ENCODE data around the gene AUTS2. TPM values are rescaled to one million over a fixed set of nuclear protein-coding genes. Genes with fewer than 3 reads are reported as not detected.

Gene AUTS2
- total RNA-seq, 1 donor from 2014 or later: 125 TPM

- peaks cover 33% of the 10 kb centered on the region for H3K27me3 Mint-ChIP-seq
- no peak overlapping the region for H3K4me3 Mint-ChIP-seq (ENCODE audit: low read depth)
- peaks cover 2% of the 10 kb centered on the region for H3K36me3 Mint-ChIP-seq (ENCODE audit: insufficient read depth)
- peaks cover 25% of the 10 kb centered on the region for H3K4me1 Mint-ChIP-seq (ENCODE audit: low read depth)
- TF ChIP-seq CTCF (IDR thresholded peaks at IDR 0.05; ENCODE audit: unreplicated experiment): no peak
- H3K9me3 Mint-ChIP-seq (ENCODE audit: low read depth): no peaks in the 10 kb centered on the region
- H3K27ac Mint-ChIP-seq: no peak overlapping the region
- DNase-seq (ENCODE audit: low spot score, unreplicated experiment): no peak
These were observed 985.9 kb downstream of the AUTS2 start for GRCh38 chr7:70583965-70584883.

GRCh38 chr7:70585071-70585470, 986.8 kb downstream of the AUTS2 start:
- Mint-ChIP-seq H3K36me3 (ENCODE audit: insufficient read depth) (peaks cover 1% of the 10 kb centered on the region), H3K4me1 (ENCODE audit: low read depth) (peaks cover 23% of the 10 kb centered on the region), H3K27ac (no peak overlapping the region), H3K4me3 (ENCODE audit: low read depth) (no peak overlapping the region), H3K9me3 (ENCODE audit: low read depth) (no peaks in the 10 kb centered on the region), H3K27me3 (peaks cover 31% of the 10 kb centered on the region)
- TF ChIP-seq CTCF (IDR thresholded peaks at IDR 0.05; ENCODE audit: unreplicated experiment): no peak
- no peak for DNase-seq (ENCODE audit: low spot score, unreplicated experiment)

GRCh38 chr7:70586822-70587221, 988.5 kb downstream of the AUTS2 start:
- H3K4me1 Mint-ChIP-seq (ENCODE audit: low read depth): peaks cover 23% of the 10 kb centered on the region
- H3K4me3 Mint-ChIP-seq (ENCODE audit: low read depth): no peak overlapping the region
- no peak for TF ChIP-seq CTCF (IDR thresholded peaks at IDR 0.05; ENCODE audit: unreplicated experiment)
- DNase-seq (ENCODE audit: low spot score, unreplicated experiment): no peak
- no peak overlapping the region for H3K27ac Mint-ChIP-seq
- peaks cover 26% of the 10 kb centered on the region for H3K27me3 Mint-ChIP-seq
- H3K9me3 Mint-ChIP-seq (ENCODE audit: low read depth): no peaks in the 10 kb centered on the region
- peaks cover 1% of the 10 kb centered on the region for H3K36me3 Mint-ChIP-seq (ENCODE audit: insufficient read depth)

- Mint-ChIP-seq H3K4me3 (ENCODE audit: low read depth) (no peak overlapping the region), H3K27ac (peak overlapping the region; percentile 34), H3K27me3 (peaks cover 23% of the 10 kb centered on the region), H3K4me1 (ENCODE audit: low read depth) (peaks cover 21% of the 10 kb centered on the region), H3K36me3 (ENCODE audit: insufficient read depth) (no peaks in the 10 kb centered on the region), H3K9me3 (ENCODE audit: low read depth) (no peaks in the 10 kb centered on the region)
- DNase-seq (ENCODE audit: low spot score, unreplicated experiment): no peak
- TF ChIP-seq CTCF (IDR thresholded peaks at IDR 0.05; ENCODE audit: unreplicated experiment): no peak
These were observed 989.5 kb downstream of the AUTS2 start for GRCh38 chr7:70587739-70588138.

- peaks cover 26% of the 10 kb centered on the region for H3K27me3 Mint-ChIP-seq
- H3K27ac Mint-ChIP-seq: peak overlapping the region; percentile 34
- no peak for DNase-seq (ENCODE audit: low spot score, unreplicated experiment)
- H3K9me3 Mint-ChIP-seq (ENCODE audit: low read depth): no peaks in the 10 kb centered on the region
- H3K4me3 Mint-ChIP-seq (ENCODE audit: low read depth): no peak overlapping the region
- no peaks in the 10 kb centered on the region for H3K36me3 Mint-ChIP-seq (ENCODE audit: insufficient read depth)
- peaks cover 15% of the 10 kb centered on the region for H3K4me1 Mint-ChIP-seq (ENCODE audit: low read depth)
- TF ChIP-seq CTCF (IDR thresholded peaks at IDR 0.05; ENCODE audit: unreplicated experiment): no peak
These were observed 990.1 kb downstream of the AUTS2 start for GRCh38 chr7:70588191-70588921.
